IMR-90 (cell line): ENCODE measurements around the gene ATG7. TPM values are rescaled to one million over a fixed set of nuclear protein-coding genes. Genes with fewer than 3 reads are reported as not detected.

Source experiments
- ATAC-seq: fragments of 200-7000 bp; cut with Tn5 transposase; 2 replicates; pipeline ENCODE4 v1.9.1; 2020; ENCODE audit warnings: low read depth, mild to moderate bottlenecking, moderate library complexity
- BruUV-seq: library from RNA; stranded (reverse); fragments of 400-500 nt; replicated peaks from 2 replicates; lab custom pipeline; 2021; lab: Mats Ljungman, UMichigan
- CTCF ChIA-PET: fragments of 300-600 bp; formaldehyde crosslinking; extraction: SDS; loops from one replicate; lab custom pipeline; 2021; ENCODE audit warnings: antibody characterized with exemption; lab: Yijun Ruan, JAX
- POLR2A ChIA-PET: fragments of 300-600 bp; sonication (Branson Sonifier 250); formaldehyde crosslinking; loops from one replicate; lab custom pipeline; 2022; ENCODE audit warnings: antibody characterized with exemption; ENCODE audit not compliant: unreplicated experiment; lab: Charles Lee
- DNase-seq: peaks from one replicate; pipeline ENCODE4 v3.0.0; 2013
- H2AFZ ChIP-seq: replicated peaks from 2 replicates; pipeline ENCODE3; 2013; ENCODE audit warnings: low read length, mild to moderate bottlenecking; ENCODE audit not compliant: poor library complexity
- H2AK5ac ChIP-seq: 2 replicates; pipeline ENCODE4 v1.6.1; 2013; ENCODE audit warnings: low read depth, low read length, inconsistent platforms
- H2AK9ac ChIP-seq: replicated peaks from 2 replicates; pipeline ENCODE3; 2013; ENCODE audit warnings: mild to moderate bottlenecking, low read depth, low read length, moderate library complexity; ENCODE audit not compliant: poor library complexity
- H2BK120ac ChIP-seq: 2 replicates; pipeline ENCODE4 v1.6.1; 2013; ENCODE audit warnings: low read depth, low read length, inconsistent platforms
- H2BK15ac ChIP-seq: 3 replicates; pipeline ENCODE4 v1.6.1; 2013; ENCODE audit warnings: low read depth, low read length, inconsistent platforms
- H2BK20ac ChIP-seq: 2 replicates; pipeline ENCODE4 v1.6.1; 2013; ENCODE audit warnings: low read depth, mild to moderate bottlenecking, inconsistent platforms, low read length, moderate library complexity
- H2BK5ac ChIP-seq: 2 replicates; pipeline ENCODE4 v1.6.1; 2013; ENCODE audit warnings: mild to moderate bottlenecking, low read depth, low read length, inconsistent platforms; ENCODE audit not compliant: poor library complexity, severe bottlenecking
- H3K14ac ChIP-seq: replicated peaks from 2 replicates; pipeline ENCODE4 v1.6.1; 2013; ENCODE audit warnings: low read depth, low read length, inconsistent platforms
- H3K18ac ChIP-seq: 2 replicates; pipeline ENCODE4 v1.6.1; 2013; ENCODE audit warnings: low read depth, low read length, control low read depth
- H3K23ac ChIP-seq: 2 replicates; pipeline ENCODE4 v1.6.1; 2013; ENCODE audit warnings: low read depth, low read length, inconsistent platforms
- H3K27ac ChIP-seq: 2 replicates; pipeline ENCODE4 v1.5.1; 2013; ENCODE audit warnings: mild to moderate bottlenecking, control low read depth, low read length; ENCODE audit not compliant: insufficient read depth
- H3K27me3 ChIP-seq: 2 replicates; pipeline ENCODE4 v1.6.1; 2013; ENCODE audit warnings: low read length; ENCODE audit not compliant: control insufficient read depth, insufficient read depth
- H3K36me3 ChIP-seq: 2 replicates; pipeline ENCODE4 v1.6.1; 2013; ENCODE audit warnings: low read length, mixed read lengths; ENCODE audit not compliant: control insufficient read depth, insufficient read depth
- H3K4ac ChIP-seq: 2 replicates; pipeline ENCODE4 v1.6.1; 2013; ENCODE audit warnings: low read depth, low read length, inconsistent platforms
- H3K4me1 ChIP-seq: 2 replicates; pipeline ENCODE4 v1.6.1; 2013; ENCODE audit warnings: low read length, mixed read lengths; ENCODE audit not compliant: control insufficient read depth, insufficient read depth
- H3K4me2 ChIP-seq: 2 replicates; pipeline ENCODE4 v1.6.1; 2013; ENCODE audit warnings: low read depth, mild to moderate bottlenecking, control low read depth, low read length, moderate library complexity
- H3K4me3 ChIP-seq: 2 replicates; pipeline ENCODE4 v1.5.1; 2013; ENCODE audit warnings: low read depth, mild to moderate bottlenecking, control low read depth, low read length, moderate library complexity; ENCODE audit not compliant: insufficient read depth
- H3K56ac ChIP-seq: 2 replicates; pipeline ENCODE4 v1.6.1; 2013; ENCODE audit warnings: low read length, inconsistent platforms; ENCODE audit not compliant: insufficient read depth; ENCODE audit errors: extremely low read depth
- H3K79me1 ChIP-seq, 2 experiments: 2 replicates each; pipeline ENCODE4 v1.6.1; 2013; ENCODE audit warnings: low read length in 2 of 2, inconsistent platforms in 1 of 2, low read depth in 1 of 2
- H3K9ac ChIP-seq: 2 replicates; pipeline ENCODE4 v1.6.1; 2013; ENCODE audit warnings: low read depth, low read length, control low read depth
- H3K9me1 ChIP-seq: 2 replicates; pipeline ENCODE4 v1.6.1; 2013; ENCODE audit warnings: low read length, inconsistent platforms; ENCODE audit not compliant: insufficient read depth
- H3K9me3 ChIP-seq: 2 replicates; pipeline ENCODE4 v1.6.1; 2013; ENCODE audit warnings: low read length; ENCODE audit not compliant: control insufficient read depth, insufficient read depth
- H4K20me1 ChIP-seq: 2 replicates; pipeline ENCODE4 v1.6.1; 2013; ENCODE audit warnings: low read length, inconsistent platforms; ENCODE audit not compliant: insufficient read depth
- H4K5ac ChIP-seq: 2 replicates; pipeline ENCODE4 v1.6.1; 2013; ENCODE audit warnings: mild to moderate bottlenecking, low read depth, low read length, control low read depth
- H4K8ac ChIP-seq, 2 experiments: 2 replicates each; pipeline ENCODE4 v1.6.1; 2013; ENCODE audit warnings: low read depth in 2 of 2, low read length in 2 of 2, control low read depth in 1 of 2, inconsistent platforms in 1 of 2
- H4K91ac ChIP-seq: 2 replicates; pipeline ENCODE4 v1.6.1; 2013; ENCODE audit warnings: low read depth, low read length, inconsistent platforms; ENCODE audit not compliant: insufficient read depth
- BHLHE40 ChIP-seq: fragments of 150-350 bp; IDR thresholded peaks from 2 replicates; pipeline ENCODE4 v1.6.1; 2016; ENCODE audit warnings: mild to moderate bottlenecking, low read depth, low read length
- CEBPB ChIP-seq: IDR thresholded peaks from 2 replicates; pipeline ENCODE4 v1.6.1; 2012; ENCODE audit warnings: low read depth, low read length, improper control_type of control experiment
- CHD1 ChIP-seq: IDR thresholded peaks from 2 replicates; pipeline ENCODE4 v1.6.1; 2012; ENCODE audit warnings: low read depth, low read length, improper control_type of control experiment
- CTCF ChIP-seq: conservative IDR thresholded peaks from 2 replicates; pipeline ENCODE4 v1.5.1; 2012; ENCODE audit warnings: mild to moderate bottlenecking, low read depth, low read length, improper control_type of control experiment
- FOS ChIP-seq: fragments of 150-350 bp; IDR thresholded peaks from 2 replicates; pipeline ENCODE4 v1.6.1; 2016; ENCODE audit warnings: low read depth, low read length
- MAFK ChIP-seq: IDR thresholded peaks from 2 replicates; pipeline ENCODE4 v1.6.1; 2012; ENCODE audit warnings: low read depth, low read length, improper control_type of control experiment
- MAZ ChIP-seq: IDR thresholded peaks from 2 replicates; pipeline ENCODE4 v1.6.1; 2012; ENCODE audit warnings: low read depth, mild to moderate bottlenecking, low read length, improper control_type of control experiment, moderate library complexity, borderline replicate concordance
- MXI1 ChIP-seq: IDR thresholded peaks from 2 replicates; pipeline ENCODE4 v1.6.1; 2012; ENCODE audit warnings: low read depth, mild to moderate bottlenecking, low read length, moderate library complexity, borderline replicate concordance
- NFE2L2 ChIP-seq: fragments of 150-350 bp; IDR thresholded peaks from 2 replicates; pipeline ENCODE4 v1.6.1; 2016; ENCODE audit warnings: low read depth, mild to moderate bottlenecking, low read length
- POLR2A ChIP-seq: IDR thresholded peaks from 2 replicates; pipeline ENCODE4 v1.6.1; 2012; ENCODE audit warnings: mild to moderate bottlenecking, low read depth, low read length
- RAD21 ChIP-seq: IDR thresholded peaks from 2 replicates; pipeline ENCODE4 v1.6.1; 2012; ENCODE audit warnings: low read length, improper control_type of control experiment
- RCOR1 ChIP-seq: IDR thresholded peaks from 2 replicates; pipeline ENCODE4 v1.6.1; 2012; ENCODE audit warnings: mild to moderate bottlenecking, low read length, improper control_type of control experiment; ENCODE audit not compliant: insufficient replicate concordance
- RFX5 ChIP-seq: IDR thresholded peaks from 2 replicates; pipeline ENCODE4 v1.8.0; 2012; ENCODE audit warnings: low read depth, mild to moderate bottlenecking, low read length, moderate library complexity
- SMC3 ChIP-seq: fragments of 150-350 bp; IDR thresholded peaks from 2 replicates; pipeline ENCODE4 v1.6.1; 2016; ENCODE audit warnings: low read depth, mild to moderate bottlenecking, antibody characterized with exemption, low read length, moderate library complexity
- WGBS, 2 experiments: methylation state at CpG; one replicate each; pipeline versions ENCODE4 v1.1.5 to v1.1.7; 2013; ENCODE audit warnings: missing lambda C conversion rate in 2 of 2; ENCODE audit not compliant: insufficient read length in 1 of 2; ENCODE audit errors: extremely low coverage in 2 of 2; 5-methylcytosine and 5-hydroxymethylcytosine counted together
- dilution Hi-C: fragments of 300-500 bp; cut with HindIII; formaldehyde crosslinking; loops from one replicate; pipeline ENCODE4 v1.14.3; 2018; ENCODE audit warnings: low sequenced_read_pairs; ENCODE audit not compliant: unreplicated experiment
- in situ Hi-C: fragments of 300-500 bp; cut with MboI; formaldehyde crosslinking; loops from 3 replicates; pipeline ENCODE4 v1.14.3; 2019; ENCODE audit warnings: low sequenced_read_pairs, inconsistent platforms, mixed read lengths
- intact Hi-C: fragments of 100-400 bp; cut with micrococcal nuclease; formaldehyde crosslinking; loops from 2 replicates; pipeline ENCODE4 v1.10.0; 2022
- polyA plus RNA-seq, 3 experiments: library from polyadenylated mRNA; depleted of rRNA; stranded (reverse); fragments of >200 nt; gene quantifications; 2 replicates each; pipeline ENCODE4 v1.2.3, GENCODE V29; 2012; ENCODE audit warnings: low replicate concordance in 1 of 3
- total RNA-seq: library from RNA; depleted of rRNA; stranded (reverse); fragments of >200 nt; gene quantifications from 2 replicates; pipeline ENCODE4 v1.2.3, GENCODE V29; 2012
- TF ChIP-seq, protein P1 (sequence below): fragments of 150-350 bp; IDR thresholded peaks from 2 replicates; pipeline ENCODE4 v1.6.1; 2017; ENCODE audit warnings: mild to moderate bottlenecking, antibody characterized with exemption, low read length, low read depth
- TF ChIP-seq, protein P2 (sequence below): fragments of 150-350 bp; IDR thresholded peaks from 2 replicates; pipeline ENCODE4 v1.6.1; 2016; ENCODE audit warnings: low read depth, mild to moderate bottlenecking, low read length, moderate library complexity, borderline replicate concordance

The ATG7 gene
- total and polyA plus RNA-seq, 2 of the 4 experiments (the other 2 are of a cell fraction), result 15.6 to 51.4 TPM

DNA sequence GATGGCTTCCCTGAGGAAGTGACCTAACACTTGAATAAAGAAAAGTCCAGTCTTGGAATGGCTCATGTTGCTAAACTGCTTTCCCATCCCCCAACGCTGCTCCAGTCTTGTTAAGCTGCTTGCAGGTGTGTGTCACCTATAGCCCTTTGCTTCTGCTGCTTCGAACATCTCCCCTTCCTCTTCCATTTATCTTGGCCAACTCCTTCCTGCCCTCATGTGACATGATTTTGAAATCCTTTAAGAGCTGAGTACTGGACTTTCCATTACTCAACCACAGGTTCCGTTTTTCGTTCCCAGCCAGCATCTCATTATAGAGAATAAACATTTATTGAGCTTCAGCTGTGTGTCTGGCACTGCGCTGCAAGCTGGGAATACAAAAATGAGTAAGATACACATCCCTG is 1.7 kb downstream of the ATG7 start:
- TF ChIP-seq RFX5 (no peak), CHD1 (no peak), NFE2L2 (no peak), RAD21 (no peak), BHLHE40 (no peak), SMC3 (no peak), POLR2A (no peak), FOS (no peak), MAFK (no peak), RCOR1 (no peak), CEBPB (no peak), MAZ (no peak), MXI1 (no peak), CTCF (no peak)
- TF ChIP-seq, protein P1, sequence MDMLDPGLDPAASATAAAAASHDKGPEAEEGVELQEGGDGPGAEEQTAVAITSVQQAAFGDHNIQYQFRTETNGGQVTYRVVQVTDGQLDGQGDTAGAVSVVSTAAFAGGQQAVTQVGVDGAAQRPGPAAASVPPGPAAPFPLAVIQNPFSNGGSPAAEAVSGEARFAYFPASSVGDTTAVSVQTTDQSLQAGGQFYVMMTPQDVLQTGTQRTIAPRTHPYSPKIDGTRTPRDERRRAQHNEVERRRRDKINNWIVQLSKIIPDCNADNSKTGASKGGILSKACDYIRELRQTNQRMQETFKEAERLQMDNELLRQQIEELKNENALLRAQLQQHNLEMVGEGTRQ, result no peak
- TF ChIP-seq, protein P2, sequence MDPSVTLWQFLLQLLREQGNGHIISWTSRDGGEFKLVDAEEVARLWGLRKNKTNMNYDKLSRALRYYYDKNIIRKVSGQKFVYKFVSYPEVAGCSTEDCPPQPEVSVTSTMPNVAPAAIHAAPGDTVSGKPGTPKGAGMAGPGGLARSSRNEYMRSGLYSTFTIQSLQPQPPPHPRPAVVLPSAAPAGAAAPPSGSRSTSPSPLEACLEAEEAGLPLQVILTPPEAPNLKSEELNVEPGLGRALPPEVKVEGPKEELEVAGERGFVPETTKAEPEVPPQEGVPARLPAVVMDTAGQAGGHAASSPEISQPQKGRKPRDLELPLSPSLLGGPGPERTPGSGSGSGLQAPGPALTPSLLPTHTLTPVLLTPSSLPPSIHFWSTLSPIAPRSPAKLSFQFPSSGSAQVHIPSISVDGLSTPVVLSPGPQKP, result no peak
- no peak overlapping the region for H4K91ac ChIP-seq
- H3K23ac ChIP-seq, result no peak overlapping the region
- peaks cover 32 to 58% of the 10 kb centered on the region in 2 experiments for H3K79me1 ChIP-seq
- in situ Hi-C loops (no loop called here), intact Hi-C loops (no loop called here), dilution Hi-C loops (no loop called here)
- H3K4me2 ChIP-seq, result peak overlapping the region; percentile 21; the same call in 1 of the 2 replicates
- no peak overlapping the region for H2BK15ac ChIP-seq
- CTCF ChIA-PET, result no interaction called here
- H4K5ac ChIP-seq, result no peak overlapping the region
- H3K9ac ChIP-seq, result no peak overlapping the region
- no TSS peak for BruUV-seq
- no peak overlapping the region for H2AFZ ChIP-seq
- H2AK5ac ChIP-seq, result peak overlapping the region; percentile 78; the same call in 1 of the 2 replicates
- 0 out of 2 replicates have a peak overlapping the region, but pooled peaks have one; percentile 4 for H2BK120ac ChIP-seq
- no peak overlapping the region for H3K14ac ChIP-seq
- peaks cover 9% of the 10 kb centered on the region for H3K4me1 ChIP-seq
- H4K8ac ChIP-seq, result 0 out of 4 replicates have a peak overlapping the region, but pooled peaks of 1 of the 2 experiments have one; percentile 14
- no peak overlapping the region for H3K18ac ChIP-seq
- no peak overlapping the region for H2AK9ac ChIP-seq
- no peaks in the 10 kb centered on the region for H3K9me3 ChIP-seq
- H4K20me1 ChIP-seq, result no peaks in the 10 kb centered on the region
- POLR2A ChIA-PET, result no interaction called here
- H2BK5ac ChIP-seq, result no peak overlapping the region
- DNase-seq, result no peak
- no peak overlapping the region for H3K56ac ChIP-seq
- H3K27ac ChIP-seq, result no peak overlapping the region
- peaks cover 14% of the 10 kb centered on the region for H3K9me1 ChIP-seq
- peak overlapping the region; percentile 15; the same call in 1 of the 2 replicates for H3K4ac ChIP-seq
- H3K4me3 ChIP-seq, result no peak overlapping the region
- H3K36me3 ChIP-seq, result 0 out of 2 replicates have a peak, but pooled peaks cover 3% of the 10 kb centered on the region
- no peak for ATAC-seq
- no peak overlapping the region; the same call in 1 of the 2 replicates for H2BK20ac ChIP-seq
- H3K27me3 ChIP-seq, result no peaks in the 10 kb centered on the region
- WGBS, 2 experiments, result 83% methylated on average over 1 of the region's 5 CpGs; no CpG with 5 or more reads in 1 of the 2 experiments
